Neuronal stem cell (in vitro differentiated cells): ENCODE measurements around the gene DMRTB1.
A peak's percentile ranks its signal among the peaks of the same experiment; 100 is the strongest.

ENCODE experiments used
- DNase-seq: peaks from one replicate; pipeline ENCODE4 v3.0.0-alpha.2; 2013; ENCODE audit warnings: low spot score
- H2AFZ ChIP-seq: one replicate; pipeline ENCODE4 v1.6.1; 2013; ENCODE audit warnings: mild to moderate bottlenecking, low read length, inconsistent platforms
- H2AK5ac ChIP-seq: 2 replicates; pipeline ENCODE4 v1.6.1; 2013; ENCODE audit warnings: low read depth, mild to moderate bottlenecking, inconsistent platforms, low read length, moderate library complexity, mixed read lengths
- H2BK120ac ChIP-seq: 2 replicates; pipeline ENCODE4 v1.6.1; 2013; ENCODE audit warnings: low read depth, mild to moderate bottlenecking, inconsistent platforms, low read length, moderate library complexity, mixed read lengths
- H2BK12ac ChIP-seq: one replicate; pipeline ENCODE4 v1.6.1; 2013; ENCODE audit warnings: low read length, inconsistent platforms
- H2BK15ac ChIP-seq: 2 replicates; pipeline ENCODE4 v1.6.1; 2013; ENCODE audit warnings: mild to moderate bottlenecking, low read length, inconsistent platforms, mixed read lengths
- H2BK5ac ChIP-seq: one replicate; pipeline ENCODE4 v1.6.1; 2013; ENCODE audit warnings: inconsistent platforms, mild to moderate bottlenecking, low read length, moderate library complexity
- H3K14ac ChIP-seq: one replicate; pipeline ENCODE4 v1.6.1; 2013; ENCODE audit warnings: low read length, inconsistent platforms
- H3K18ac ChIP-seq: 2 replicates; pipeline ENCODE4 v1.6.1; 2013; ENCODE audit warnings: low read length, inconsistent platforms
- H3K23ac ChIP-seq: 2 replicates; pipeline ENCODE4 v1.6.1; 2013; ENCODE audit warnings: low read depth, mild to moderate bottlenecking, mixed read lengths, low read length, inconsistent platforms; ENCODE audit not compliant: poor library complexity
- H3K27ac ChIP-seq: replicated peaks from 3 replicates; pipeline ENCODE4 v1.5.1; 2013; ENCODE audit warnings: low read length, inconsistent platforms
- H3K27me3 ChIP-seq, 3 experiments: 2 replicates each; pipeline ENCODE4 v1.6.1; 2013; ENCODE audit warnings: low read length in 3 of 3, mild to moderate bottlenecking in 2 of 3, inconsistent platforms in 1 of 3, low read depth in 1 of 3, mixed read lengths in 1 of 3, moderate library complexity in 1 of 3; ENCODE audit not compliant: control insufficient read depth in 3 of 3, insufficient read depth in 3 of 3
- H3K36me3 ChIP-seq, 2 donors: replicated peaks in 1 of 2; 2 replicates each; pipeline ENCODE4 v1.6.1; 2013; ENCODE audit warnings: low read length in 2 of 2; ENCODE audit not compliant: control insufficient read depth in 2 of 2, insufficient read depth in 2 of 2
- H3K4ac ChIP-seq: 2 replicates; pipeline ENCODE4 v1.6.1; 2013; ENCODE audit warnings: inconsistent platforms, mild to moderate bottlenecking, low read length, moderate library complexity
- H3K4me1 ChIP-seq, 2 donors: 1 replicate in 1 of 2; 2 replicates in 1 of 2; pipeline ENCODE4 v1.6.1; 2013; ENCODE audit warnings: low read length in 2 of 2, low read depth in 1 of 2; ENCODE audit not compliant: control insufficient read depth in 2 of 2, insufficient read depth in 1 of 2
- H3K4me2 ChIP-seq: one replicate; pipeline ENCODE4 v1.6.1; 2013; ENCODE audit warnings: mild to moderate bottlenecking, low read length, inconsistent platforms; ENCODE audit not compliant: insufficient read depth, poor library complexity, severe bottlenecking
- H3K4me3 ChIP-seq, 2 donors: 2 replicates each; pipeline ENCODE4 v1.5.1; 2013; ENCODE audit warnings: low read length in 2 of 2, mild to moderate bottlenecking in 2 of 2, inconsistent platforms in 1 of 2, moderate library complexity in 1 of 2
- H3K79me1 ChIP-seq: one replicate; pipeline ENCODE4 v1.6.1; 2013; ENCODE audit warnings: low read depth, mild to moderate bottlenecking, inconsistent platforms, low read length, moderate library complexity
- H3K9ac ChIP-seq: one replicate; pipeline ENCODE4 v1.6.1; 2013; ENCODE audit warnings: mild to moderate bottlenecking, low read depth, low read length, inconsistent platforms; ENCODE audit not compliant: poor library complexity
- H3K9me3 ChIP-seq, 2 donors: replicated peaks in 1 of 2; 2 replicates each; pipeline versions ENCODE3 to v1.6.1; 2013; ENCODE audit warnings: low read length in 2 of 2, mild to moderate bottlenecking in 2 of 2, inconsistent platforms in 1 of 2, low read depth in 1 of 2, mixed read lengths in 1 of 2, moderate library complexity in 1 of 2; ENCODE audit not compliant: control insufficient read depth in 2 of 2, insufficient read depth in 1 of 2
- H4K8ac ChIP-seq: one replicate; pipeline ENCODE4 v1.6.1; 2013; ENCODE audit warnings: low read depth, mild to moderate bottlenecking, inconsistent platforms, low read length, moderate library complexity
- H4K91ac ChIP-seq: one replicate; pipeline ENCODE4 v1.6.1; 2013; ENCODE audit warnings: low read length, low read depth, mild to moderate bottlenecking, inconsistent platforms; ENCODE audit not compliant: poor library complexity
- WGBS, 2 donors: extraction: QIAGEN DNeasy Blood & Tissue Kit; methylation state at CpG; one replicate each; pipeline ENCODE4 v1.1.7; 2013; ENCODE audit warnings: missing lambda C conversion rate in 2 of 2, mixed read lengths in 1 of 2; ENCODE audit not compliant: insufficient read length in 2 of 2, insufficient replicate concordance in 1 of 2; ENCODE audit errors: extremely low coverage in 2 of 2; 5-methylcytosine and 5-hydroxymethylcytosine counted together

Gene DMRTB1

GRCh38 chr1:53447413-53447812 is 11.8 kb upstream of the DMRTB1 start:
- no peak overlapping the region for H3K14ac ChIP-seq
- no peak overlapping the region for H3K27ac ChIP-seq
- no CpG with 5 or more reads among the region's 4 CpGs for WGBS, 2 donors

GRCh38 chr1:53448241-53448841 is 10.9 kb upstream of the DMRTB1 start:
- Histone ChIP-seq H2BK12ac (no peak overlapping the region), H4K91ac (no peak overlapping the region), H3K4me1 (peaks cover 14% of the 10 kb centered on the region in 2 donors), H3K9me3 (no peaks in the 10 kb centered on the region), H3K4ac (no peak overlapping the region), H3K27me3 (no peaks in the 10 kb centered on the region), H2BK5ac (no peak overlapping the region), H3K36me3 (no peaks in the 10 kb centered on the region), H3K4me2 (no peak overlapping the region), H3K23ac (no peak overlapping the region), H3K9ac (no peak overlapping the region), H4K8ac (no peak overlapping the region), H2AK5ac (no peak overlapping the region), H3K18ac (no peak overlapping the region), H3K27ac (no peak overlapping the region), H3K4me3 (no peak overlapping the region), H2BK15ac (no peak overlapping the region), H2AFZ (no peak overlapping the region), H3K79me1 (no peaks in the 10 kb centered on the region), H3K14ac (no peak overlapping the region), H2BK120ac (no peak overlapping the region)
- no peak for DNase-seq
- WGBS, 2 donors = no CpG with 5 or more reads among the region's 2 CpGs

More at GRCh38 chr1:53447413-53447812, 11.8 kb upstream of the DMRTB1 start:
- Histone ChIP-seq H2BK120ac (no peak overlapping the region), H3K23ac (no peak overlapping the region), H4K8ac (no peak overlapping the region), H3K4me3 (no peak overlapping the region), H3K18ac (no peak overlapping the region), H2AFZ (no peak overlapping the region), H3K79me1 (no peaks in the 10 kb centered on the region), H2BK5ac (no peak overlapping the region), H3K9me3 (no peaks in the 10 kb centered on the region), H2BK15ac (no peak overlapping the region), H2AK5ac (no peak overlapping the region), H3K4ac (no peak overlapping the region), H3K27me3 (no peaks in the 10 kb centered on the region), H3K4me2 (no peak overlapping the region), H2BK12ac (no peak overlapping the region), H3K4me1 (peaks cover 14 to 15% of the 10 kb centered on the region in 2 donors), H4K91ac (no peak overlapping the region), H3K36me3 (no peaks in the 10 kb centered on the region), H3K9ac (no peak overlapping the region)
- DNase-seq = no peak

- no peak overlapping the region for H3K18ac ChIP-seq
- H3K36me3 ChIP-seq = no peaks in the 10 kb centered on the region
- no peak overlapping the region for H4K91ac ChIP-seq
- no peak overlapping the region for H2BK120ac ChIP-seq
- peaks cover 14% of the 10 kb centered on the region in 2 donors for H3K4me1 ChIP-seq
- no peak overlapping the region for H3K23ac ChIP-seq
- no peak overlapping the region for H3K14ac ChIP-seq
- H3K27me3 ChIP-seq = peaks cover 0 to 6% (median 0%) of the 10 kb centered on the region in 3 experiments
- no peak overlapping the region for H3K4ac ChIP-seq
- no peak overlapping the region for H3K4me2 ChIP-seq
- H3K4me3 ChIP-seq = no peak overlapping the region
- no peak for DNase-seq
- peak overlapping the region; percentile 22 for H3K27ac ChIP-seq
- H2BK15ac ChIP-seq = no peak overlapping the region
- H2AFZ ChIP-seq = no peak overlapping the region
- no peaks in the 10 kb centered on the region for H3K79me1 ChIP-seq
- H3K9me3 ChIP-seq = no peaks in the 10 kb centered on the region
- no peak overlapping the region for H4K8ac ChIP-seq
- H2BK5ac ChIP-seq = no peak overlapping the region
- H2BK12ac ChIP-seq = no peak overlapping the region
- H2AK5ac ChIP-seq = no peak overlapping the region
- H3K9ac ChIP-seq = no peak overlapping the region
- WGBS, 2 donors = no CpG with 5 or more reads among the region's 3 CpGs
These were observed 10.2 kb upstream of the DMRTB1 start for GRCh38 chr1:53449021-53449420.

GRCh38 chr1:53449693-53450092 is 9.5 kb upstream of the DMRTB1 start:
- Histone ChIP-seq H3K79me1 (no peaks in the 10 kb centered on the region), H3K27me3 (peaks cover 0 to 7% (median 0%) of the 10 kb centered on the region in 3 experiments), H2BK5ac (no peak overlapping the region), H3K4ac (no peak overlapping the region), H2AFZ (no peak overlapping the region), H3K9ac (no peak overlapping the region), H3K27ac (no peak overlapping the region), H2BK120ac (no peak overlapping the region), H2BK15ac (no peak overlapping the region), H4K91ac (no peak overlapping the region), H2BK12ac (no peak overlapping the region), H3K4me1 (peaks cover 14% of the 10 kb centered on the region in 2 donors), H3K36me3 (no peaks in the 10 kb centered on the region), H2AK5ac (no peak overlapping the region), H3K4me3 (no peak overlapping the region), H3K23ac (no peak overlapping the region), H3K18ac (no peak overlapping the region), H3K14ac (no peak overlapping the region), H3K9me3 (no peaks in the 10 kb centered on the region), H4K8ac (no peak overlapping the region), H3K4me2 (no peak overlapping the region)
- no peak for DNase-seq
- no CpG with 5 or more reads among the region's 8 CpGs for WGBS, 2 donors
